Glutamatergic neuron (in vitro differentiated cells): ENCODE measurements around the gene PDX1. TPM values are rescaled to one million over a fixed set of nuclear protein-coding genes. Genes with fewer than 3 reads are reported as not detected.
A peak's percentile ranks its signal among the peaks of the same experiment; 100 is the strongest.

Source experiments
- DNase-seq: peaks from one replicate; pipeline ENCODE4 v3.0.0; 2022
- H3K27ac Mint-ChIP-seq: one replicate; pipeline ENCODE4 v1.8.0; 2020; ENCODE audit warnings: mild to moderate bottlenecking, mixed read lengths, inconsistent platforms; ENCODE audit not compliant: unreplicated experiment
- H3K27me3 Mint-ChIP-seq: one replicate; pipeline ENCODE4 v1.8.0; 2020; ENCODE audit warnings: mild to moderate bottlenecking, moderate library complexity, mixed read lengths, inconsistent platforms; ENCODE audit not compliant: unreplicated experiment
- H3K36me3 Mint-ChIP-seq: one replicate; pipeline ENCODE4 v1.8.0; 2020; ENCODE audit warnings: mild to moderate bottlenecking, mixed read lengths, inconsistent platforms; ENCODE audit not compliant: unreplicated experiment
- H3K4me1 Mint-ChIP-seq: one replicate; pipeline ENCODE4 v1.8.0; 2020; ENCODE audit warnings: mild to moderate bottlenecking, low read depth, mixed read lengths, inconsistent platforms; ENCODE audit not compliant: unreplicated experiment
- H3K4me3 Mint-ChIP-seq: one replicate; pipeline ENCODE4 v1.8.0; 2020; ENCODE audit warnings: mild to moderate bottlenecking, mixed read lengths, inconsistent platforms; ENCODE audit not compliant: unreplicated experiment
- H3K9me3 Mint-ChIP-seq: one replicate; pipeline ENCODE4 v1.8.0; 2020; ENCODE audit warnings: mild to moderate bottlenecking, moderate library complexity, mixed read lengths, inconsistent platforms; ENCODE audit not compliant: unreplicated experiment
- total RNA-seq: library from RNA; stranded (reverse); fragmentation: NEBNext Ultra II Directional; extraction: Animal tissue kit (Norgen Biotek cat#: 25700); gene quantifications from one replicate; pipeline ENCODE4 v1.2.1, GENCODE V29; 2021; ENCODE audit not compliant: unreplicated experiment
- TF ChIP-seq, protein P1 (sequence below): fragments of 200-600 bp; sonication (generic); IDR thresholded peaks from one replicate; pipeline ENCODE4 v1.5.0; 2021; ENCODE audit not compliant: partially characterized antibody, unreplicated experiment

PDX1 gene
- total RNA-seq, 1 donor from 2014 or later, result not detected

DNA sequence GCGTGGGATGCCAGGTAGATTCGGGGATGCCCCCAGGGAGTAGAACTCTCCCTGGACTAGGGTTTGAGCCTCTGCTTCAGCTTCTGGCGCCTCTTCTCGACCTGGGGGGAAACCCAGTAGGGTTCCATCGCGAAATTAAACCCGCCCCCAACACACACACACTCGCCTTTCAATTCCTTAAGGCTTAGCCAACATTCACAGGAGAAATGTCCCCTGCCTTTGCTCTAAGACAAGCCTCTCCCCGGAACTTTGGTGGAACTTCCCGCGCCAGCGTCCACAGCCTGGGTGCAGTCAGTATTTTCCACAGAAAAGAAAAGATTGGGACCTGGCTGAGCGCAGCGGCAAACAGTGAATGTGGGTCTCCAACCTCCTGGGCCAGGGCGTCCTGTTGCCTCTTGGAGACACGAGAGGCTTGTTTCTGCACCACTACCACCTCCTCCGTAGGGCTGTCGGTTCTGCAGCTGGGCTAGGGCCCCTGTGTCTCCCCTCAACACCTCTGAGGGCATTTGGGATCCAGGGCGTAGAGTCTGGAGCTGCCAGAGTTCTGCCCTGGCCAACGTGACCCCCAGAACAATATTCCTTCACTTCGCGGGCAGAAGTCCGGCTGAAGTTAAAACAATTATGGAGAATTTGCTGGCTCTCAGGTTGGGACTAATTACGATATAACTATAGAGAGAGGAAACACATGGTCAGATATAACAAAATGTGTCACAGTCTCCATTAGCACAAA, 3.2 kb downstream of the PDX1 start:
- TF ChIP-seq, protein P1, sequence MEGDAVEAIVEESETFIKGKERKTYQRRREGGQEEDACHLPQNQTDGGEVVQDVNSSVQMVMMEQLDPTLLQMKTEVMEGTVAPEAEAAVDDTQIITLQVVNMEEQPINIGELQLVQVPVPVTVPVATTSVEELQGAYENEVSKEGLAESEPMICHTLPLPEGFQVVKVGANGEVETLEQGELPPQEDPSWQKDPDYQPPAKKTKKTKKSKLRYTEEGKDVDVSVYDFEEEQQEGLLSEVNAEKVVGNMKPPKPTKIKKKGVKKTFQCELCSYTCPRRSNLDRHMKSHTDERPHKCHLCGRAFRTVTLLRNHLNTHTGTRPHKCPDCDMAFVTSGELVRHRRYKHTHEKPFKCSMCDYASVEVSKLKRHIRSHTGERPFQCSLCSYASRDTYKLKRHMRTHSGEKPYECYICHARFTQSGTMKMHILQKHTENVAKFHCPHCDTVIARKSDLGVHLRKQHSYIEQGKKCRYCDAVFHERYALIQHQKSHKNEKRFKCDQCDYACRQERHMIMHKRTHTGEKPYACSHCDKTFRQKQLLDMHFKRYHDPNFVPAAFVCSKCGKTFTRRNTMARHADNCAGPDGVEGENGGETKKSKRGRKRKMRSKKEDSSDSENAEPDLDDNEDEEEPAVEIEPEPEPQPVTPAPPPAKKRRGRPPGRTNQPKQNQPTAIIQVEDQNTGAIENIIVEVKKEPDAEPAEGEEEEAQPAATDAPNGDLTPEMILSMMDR, result no peak
- Mint-ChIP-seq H3K27ac (no peak overlapping the region), H3K4me3 (no peak overlapping the region), H3K9me3 (peaks cover 18% of the 10 kb centered on the region), H3K36me3 (no peaks in the 10 kb centered on the region), H3K27me3 (peaks cover 47% of the 10 kb centered on the region), H3K4me1 (peaks cover 2% of the 10 kb centered on the region)
- DNase-seq, result no peak

DNA sequence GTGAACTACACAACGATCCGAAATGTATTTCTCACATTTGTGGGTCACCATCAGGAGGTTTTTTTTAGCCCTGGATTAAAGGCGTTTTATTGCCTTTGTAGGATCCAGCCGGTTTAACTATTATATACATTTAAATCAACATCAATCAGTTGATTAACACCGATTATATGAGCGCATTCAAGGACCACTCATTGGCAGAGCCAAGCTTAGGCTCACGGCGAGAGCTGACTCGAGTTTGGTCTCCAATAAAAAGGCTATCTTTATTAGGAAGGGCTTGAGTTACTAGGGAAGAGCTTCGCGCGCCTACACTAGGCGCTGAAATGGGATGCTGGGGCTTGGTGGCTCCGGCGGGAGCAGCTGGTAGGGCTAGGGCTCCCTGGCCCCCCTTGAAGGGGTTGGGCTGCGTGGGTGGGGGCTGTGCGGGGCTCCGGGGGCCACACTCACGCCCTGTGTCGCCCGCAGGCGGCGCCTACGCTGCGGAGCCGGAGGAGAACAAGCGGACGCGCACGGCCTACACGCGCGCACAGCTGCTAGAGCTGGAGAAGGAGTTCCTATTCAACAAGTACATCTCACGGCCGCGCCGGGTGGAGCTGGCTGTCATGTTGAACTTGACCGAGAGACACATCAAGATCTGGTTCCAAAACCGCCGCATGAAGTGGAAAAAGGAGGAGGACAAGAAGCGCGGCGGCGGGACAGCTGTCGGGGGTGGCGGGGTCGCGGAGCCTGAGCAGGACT, 4.2 kb downstream of the PDX1 start:
- Mint-ChIP-seq H3K4me1 (peaks cover 2% of the 10 kb centered on the region), H3K4me3 (peak overlapping the region; percentile 76), H3K36me3 (no peaks in the 10 kb centered on the region), H3K27me3 (peaks cover 45% of the 10 kb centered on the region), H3K9me3 (peaks cover 14% of the 10 kb centered on the region), H3K27ac (no peak overlapping the region)
- peak; percentile 54 for DNase-seq
- TF ChIP-seq, protein P1, result no peak

DNA sequence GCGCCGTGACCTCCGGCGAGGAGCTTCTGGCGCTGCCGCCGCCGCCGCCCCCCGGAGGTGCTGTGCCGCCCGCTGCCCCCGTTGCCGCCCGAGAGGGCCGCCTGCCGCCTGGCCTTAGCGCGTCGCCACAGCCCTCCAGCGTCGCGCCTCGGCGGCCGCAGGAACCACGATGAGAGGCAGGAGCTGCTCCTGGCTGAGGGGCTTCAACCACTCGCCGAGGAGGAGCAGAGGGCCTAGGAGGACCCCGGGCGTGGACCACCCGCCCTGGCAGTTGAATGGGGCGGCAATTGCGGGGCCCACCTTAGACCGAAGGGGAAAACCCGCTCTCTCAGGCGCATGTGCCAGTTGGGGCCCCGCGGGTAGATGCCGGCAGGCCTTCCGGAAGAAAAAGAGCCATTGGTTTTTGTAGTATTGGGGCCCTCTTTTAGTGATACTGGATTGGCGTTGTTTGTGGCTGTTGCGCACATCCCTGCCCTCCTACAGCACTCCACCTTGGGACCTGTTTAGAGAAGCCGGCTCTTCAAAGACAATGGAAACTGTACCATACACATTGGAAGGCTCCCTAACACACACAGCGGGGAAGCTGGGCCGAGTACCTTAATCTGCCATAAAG, 4.8 kb downstream of the PDX1 start:
- TF ChIP-seq, protein P1, result no peak
- peak; percentile 31 for DNase-seq
- H3K27ac Mint-ChIP-seq, result no peak overlapping the region
- H3K27me3 Mint-ChIP-seq, result peaks cover 49% of the 10 kb centered on the region
- H3K36me3 Mint-ChIP-seq, result no peaks in the 10 kb centered on the region
- H3K9me3 Mint-ChIP-seq, result peaks cover 14% of the 10 kb centered on the region
- no peak overlapping the region for H3K4me3 Mint-ChIP-seq
- peaks cover 2% of the 10 kb centered on the region for H3K4me1 Mint-ChIP-seq

DNA sequence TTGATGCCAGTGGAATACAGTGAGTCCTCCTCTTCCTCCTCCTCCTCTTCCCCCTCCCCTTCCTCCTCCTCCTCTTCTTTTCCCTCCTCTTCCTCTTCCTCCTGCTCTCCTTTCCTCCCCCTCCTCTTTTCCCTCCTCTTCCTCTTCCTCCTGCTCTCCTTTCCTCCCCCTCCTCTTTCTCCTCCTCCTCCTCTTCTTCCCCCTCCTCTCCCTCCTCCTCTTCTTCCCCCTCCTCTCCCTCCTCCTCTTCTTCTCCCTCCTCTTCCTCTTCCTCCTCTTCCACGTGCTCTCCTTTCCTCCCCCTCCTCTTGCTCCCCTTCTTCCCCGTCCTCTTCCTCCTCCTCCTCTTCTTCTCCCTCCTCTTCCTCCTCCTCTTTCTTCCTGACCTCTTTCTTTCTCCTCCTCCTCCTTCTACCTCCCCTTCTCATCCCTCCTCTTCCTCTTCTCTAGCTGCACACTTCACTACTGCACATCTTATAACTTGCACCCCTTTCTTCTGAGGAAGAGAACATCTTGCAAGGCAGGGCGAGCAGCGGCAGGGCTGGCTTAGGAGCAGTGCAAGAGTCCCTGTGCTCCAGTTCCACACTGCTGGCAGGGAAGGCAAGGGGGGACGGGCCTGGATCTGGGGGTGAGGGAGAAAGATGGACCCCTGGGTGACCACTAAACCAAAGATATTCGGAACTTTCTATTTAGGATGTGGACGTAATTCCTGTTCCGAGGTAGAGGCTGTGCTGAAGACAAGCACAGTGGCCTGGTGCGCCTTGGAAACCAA, 5.6 kb downstream of the PDX1 start:
- Mint-ChIP-seq H3K4me1 (peaks cover 2% of the 10 kb centered on the region), H3K27ac (no peak overlapping the region), H3K4me3 (no peak overlapping the region), H3K9me3 (peaks cover 14% of the 10 kb centered on the region), H3K36me3 (no peaks in the 10 kb centered on the region), H3K27me3 (peaks cover 55% of the 10 kb centered on the region)
- DNase-seq, result no peak
- TF ChIP-seq, protein P1, result no peak
